SW 1271 (cell line): ENCODE results near the gene GRM1.

Experiments used
- DNase-seq, 2 experiments: peaks; one replicate each; lab custom pipeline; 2025; lab: John Stamatoyannopoulos, UW

GRM1 gene

DNA sequence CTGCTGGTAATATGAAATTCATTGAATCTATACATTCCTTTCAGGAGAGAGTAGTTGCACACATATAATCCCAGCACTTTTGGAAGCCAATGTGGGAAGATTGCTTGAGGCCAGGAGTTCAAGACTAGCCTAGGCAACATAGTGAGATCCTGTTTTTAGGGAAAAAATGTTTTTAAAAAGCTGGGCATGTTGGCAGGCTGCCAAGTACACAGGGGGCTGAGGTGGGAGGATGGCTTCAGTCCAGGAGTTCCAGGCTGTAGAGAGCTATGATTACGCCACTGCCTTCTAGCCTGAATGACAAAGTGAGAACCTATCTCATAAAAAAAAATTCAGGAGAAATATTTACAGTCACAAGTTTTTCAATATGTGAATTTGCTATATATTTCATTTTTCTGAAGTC, 71.9 kb downstream of the GRM1 start:
- DNase-seq, result no peak

DNA sequence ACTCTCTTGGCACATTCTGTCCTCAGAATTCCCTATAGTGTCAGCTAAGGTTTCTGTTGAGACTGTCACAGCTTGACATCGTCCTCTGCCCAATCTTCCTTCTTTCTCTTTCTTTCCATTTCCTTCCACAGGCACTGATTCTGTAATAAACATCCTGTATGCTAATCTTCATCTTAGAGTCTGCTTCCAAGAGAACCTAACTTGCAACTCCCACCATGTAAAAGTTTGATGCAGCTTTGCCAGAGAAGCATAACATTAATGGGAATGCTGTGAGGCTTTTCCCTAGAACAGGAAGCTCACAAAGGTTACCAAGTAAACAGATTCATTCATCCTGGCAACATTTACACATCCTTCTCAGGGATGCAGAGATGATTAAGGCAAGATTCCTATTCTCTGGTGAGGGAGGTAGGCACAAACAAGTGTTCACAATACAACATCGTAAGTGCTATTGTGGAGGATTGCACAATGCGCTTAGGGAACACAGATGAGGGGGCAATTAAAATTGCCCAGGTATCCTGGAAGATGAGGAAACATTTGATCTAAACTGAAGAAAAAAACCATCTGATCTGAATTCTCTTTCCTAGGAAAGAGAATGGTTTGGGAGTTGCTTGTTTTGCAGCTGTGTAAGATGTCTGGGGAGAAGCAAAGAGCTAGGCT, 74.7 kb downstream of the GRM1 start:
- no peak for DNase-seq

DNA sequence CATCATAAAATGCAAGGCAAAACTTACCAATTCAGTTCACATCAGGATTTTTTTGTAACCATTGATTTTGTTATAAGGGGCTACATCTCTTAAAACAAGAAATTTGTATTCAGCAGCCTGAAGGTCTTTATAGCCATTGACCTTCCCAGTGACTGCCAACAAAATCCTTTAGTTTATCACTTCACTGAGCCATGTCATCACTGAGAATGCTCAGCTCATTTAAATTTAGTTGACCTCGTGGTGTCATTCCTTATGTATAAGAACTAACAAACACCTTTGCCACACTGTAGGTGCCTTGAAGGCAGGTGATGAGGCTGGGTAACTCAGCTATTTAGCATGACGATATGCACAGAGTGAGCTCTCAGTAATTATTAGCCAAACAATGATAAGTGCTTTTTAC, 77.7 kb downstream of the GRM1 start:
- DNase-seq, result no peak

- no peak for DNase-seq
Measured at GRCh38 chr6:146110990-146111389, 82.1 kb downstream of the GRM1 start.

DNA sequence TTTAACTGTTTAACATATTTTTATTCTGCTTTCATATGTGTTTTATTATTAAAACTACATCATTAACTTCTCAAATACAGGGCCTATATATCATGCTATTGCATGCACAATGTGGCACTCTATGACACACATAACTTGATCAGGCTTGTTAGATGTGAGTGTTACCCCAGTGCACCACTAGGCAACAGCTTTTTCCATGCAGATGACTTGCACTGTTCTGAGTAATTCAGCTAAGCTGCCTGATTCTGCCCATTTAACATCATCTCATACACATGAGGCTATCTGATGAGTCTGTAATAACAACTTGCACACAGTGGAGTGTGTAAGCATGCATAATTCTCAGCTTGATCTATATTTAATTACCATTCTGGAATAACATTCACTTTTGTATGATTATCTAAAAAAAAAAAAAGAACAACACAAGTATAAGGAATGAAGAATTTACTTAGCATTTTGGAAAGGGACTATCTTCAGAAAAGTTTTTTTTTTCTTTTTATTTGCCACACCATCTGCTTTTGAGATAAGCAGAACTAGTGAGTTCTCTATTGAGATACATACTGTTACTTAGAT, 83.1 kb downstream of the GRM1 start:
- no peak for DNase-seq

DNA sequence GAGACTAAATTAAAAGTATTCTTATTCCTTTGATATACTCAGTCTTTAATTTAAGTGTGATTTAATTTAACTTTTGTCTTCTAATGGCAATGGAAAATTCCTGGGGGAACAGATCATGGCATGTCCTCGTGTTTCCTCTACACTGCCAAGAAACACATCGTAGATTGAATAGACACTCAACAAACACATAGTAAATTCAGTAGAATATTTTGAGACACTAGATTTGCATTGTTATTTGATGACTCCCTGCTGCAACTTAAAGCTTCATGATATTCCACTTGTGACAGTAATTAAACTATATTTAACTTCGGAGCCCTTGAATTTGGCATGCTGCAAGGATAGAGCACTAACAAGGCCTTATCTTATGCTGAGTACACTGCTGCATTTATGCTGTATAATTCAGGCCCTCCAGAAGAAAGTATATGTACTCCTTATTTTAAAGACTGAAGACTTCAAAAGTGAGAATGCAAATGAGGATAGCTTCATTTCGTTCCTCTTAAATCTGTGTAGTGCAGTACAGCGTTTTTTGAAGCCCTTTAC, 84.3 kb downstream of the GRM1 start:
- DNase-seq, result no peak

DNA sequence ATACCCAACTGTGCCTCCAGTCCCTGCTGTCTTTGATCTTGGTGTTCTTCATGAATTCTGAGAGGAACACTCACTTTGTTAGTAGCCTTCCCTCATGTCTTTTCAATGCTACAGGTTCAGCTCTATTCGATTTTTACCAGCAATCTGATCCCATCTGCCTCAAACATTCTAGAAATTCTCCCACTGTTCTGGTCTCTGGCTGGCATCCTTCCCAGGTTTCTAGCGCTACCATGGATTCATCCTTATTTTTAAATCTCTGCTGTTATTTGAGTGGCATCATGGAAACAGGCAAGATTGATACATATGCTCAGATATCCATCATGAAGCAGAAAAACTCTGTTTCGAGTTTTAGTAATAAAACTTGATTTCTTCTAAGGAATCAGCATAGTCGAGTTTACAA, 94.8 kb downstream of the GRM1 start:
- no peak for DNase-seq

GRCh38 chr6:146127447-146128215, 98.8 kb downstream of the GRM1 start:
- DNase-seq, result no peak

DNA sequence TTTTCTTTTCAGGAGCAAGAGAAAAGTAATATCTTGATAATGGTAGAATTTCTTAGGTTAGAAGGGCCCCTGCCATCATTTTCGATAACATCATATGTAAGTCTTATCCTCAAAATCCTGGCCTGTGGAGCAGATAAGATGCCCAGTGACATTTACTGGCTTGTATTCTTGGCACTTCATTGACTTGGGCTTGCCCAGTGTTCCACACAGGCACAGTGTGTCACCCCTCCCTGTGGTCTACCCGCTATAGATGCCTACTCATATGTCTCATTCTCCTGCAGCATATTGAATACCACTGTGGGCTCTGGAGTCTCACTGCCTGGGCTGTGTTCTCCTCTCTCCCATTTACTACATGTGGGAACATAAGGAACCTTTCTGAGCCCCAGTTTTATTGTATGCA, 105.0 kb downstream of the GRM1 start:
- DNase-seq, result no peak

GRCh38 chr6:146135167-146135566, 106.3 kb downstream of the GRM1 start:
- no peak for DNase-seq

DNA sequence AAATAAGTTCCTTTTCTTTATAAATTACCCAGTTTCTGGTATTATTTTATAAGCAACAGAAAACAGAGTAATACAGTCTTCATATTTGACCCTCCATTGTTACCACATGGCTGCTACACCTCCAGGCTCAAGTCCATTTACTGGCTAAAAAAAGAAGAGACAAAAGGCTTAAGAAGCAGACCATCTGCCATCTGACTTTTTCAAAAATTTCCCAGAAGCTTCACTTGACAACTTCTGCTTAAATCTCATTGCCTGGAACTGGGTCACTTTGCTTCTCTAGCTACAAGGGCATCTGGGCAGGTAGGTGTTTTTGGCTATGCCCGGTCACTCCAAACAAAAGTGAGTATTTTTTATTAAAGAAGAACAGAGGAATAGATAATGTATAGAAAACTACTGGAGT, 118.0 kb downstream of the GRM1 start:
- DNase-seq, result no peak

DNA sequence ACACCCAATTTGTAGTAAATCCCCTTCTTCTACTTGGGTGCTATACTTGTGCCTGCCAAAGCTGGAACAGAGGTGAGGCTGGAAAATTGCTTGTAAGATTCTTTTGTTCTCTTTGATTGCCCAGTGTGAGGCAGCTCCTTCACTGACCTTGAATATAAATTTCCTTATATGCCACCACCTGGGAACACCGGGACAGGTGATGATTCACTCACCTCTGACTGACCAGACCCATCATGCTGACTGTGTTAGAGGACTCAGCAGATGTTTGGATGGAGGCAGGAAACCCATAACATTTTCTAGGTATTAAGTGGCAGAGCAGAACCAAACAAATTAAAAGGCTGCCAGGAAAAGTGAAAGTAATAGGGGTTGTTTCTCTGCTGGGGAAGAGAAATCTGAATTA, 120.9 kb downstream of the GRM1 start:
- DNase-seq, result no peak

DNA sequence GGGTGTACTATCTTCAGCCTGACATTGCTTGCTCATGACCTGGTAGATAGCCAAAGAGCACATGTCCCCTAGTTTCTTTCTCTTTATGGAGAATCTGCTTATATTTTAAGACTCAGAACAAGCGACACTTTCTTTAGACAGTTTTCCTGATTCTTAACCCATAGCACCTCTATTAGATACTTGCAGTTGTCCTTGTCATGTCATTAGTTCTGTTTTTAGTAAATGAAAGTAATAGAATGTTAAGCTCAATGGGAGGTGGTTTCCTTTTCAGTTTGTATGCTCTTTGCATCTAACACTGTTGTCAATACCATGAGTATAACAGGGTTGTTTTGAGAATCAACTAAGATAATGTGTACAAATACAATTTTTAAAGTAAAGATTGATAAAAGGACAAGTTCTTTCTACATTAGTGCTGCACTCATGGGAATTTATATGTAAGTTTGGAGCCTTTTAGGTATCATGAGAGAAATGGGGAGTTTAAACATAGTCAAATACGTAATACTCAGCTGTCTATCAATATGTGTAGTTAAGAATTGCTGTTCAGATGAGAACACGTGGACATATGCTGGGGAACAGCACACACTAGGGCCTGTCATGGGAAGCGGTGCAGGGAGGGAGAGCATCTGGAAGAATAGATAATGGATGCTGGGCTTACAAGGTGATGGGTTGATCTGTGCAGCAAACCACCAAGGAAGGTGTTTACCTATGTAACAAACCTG, 124.3 kb downstream of the GRM1 start:
- DNase-seq, result no peak

DNA sequence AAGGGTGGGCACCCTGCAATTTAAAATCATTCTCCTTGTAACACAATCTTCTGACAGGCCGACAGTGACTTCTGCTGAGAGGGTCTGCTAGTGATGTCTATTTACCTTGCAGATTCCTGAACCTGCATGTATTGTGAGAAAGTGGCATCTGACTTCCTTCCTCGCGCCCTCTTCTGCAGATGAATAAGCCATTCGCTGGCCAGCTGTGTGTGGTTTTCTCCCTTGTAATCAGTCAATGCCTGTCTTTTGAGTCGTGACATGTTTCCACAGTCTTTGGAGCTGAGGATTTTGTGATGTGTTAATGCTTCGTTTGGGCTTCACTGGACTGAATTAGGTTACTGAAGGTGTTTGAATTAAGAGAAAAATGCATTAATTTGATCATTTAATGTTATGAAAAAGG, 125.3 kb downstream of the GRM1 start:
- DNase-seq, result no peak

GRCh38 chr6:146161664-146162063, 132.8 kb downstream of the GRM1 start:
- DNase-seq, result no peak

DNA sequence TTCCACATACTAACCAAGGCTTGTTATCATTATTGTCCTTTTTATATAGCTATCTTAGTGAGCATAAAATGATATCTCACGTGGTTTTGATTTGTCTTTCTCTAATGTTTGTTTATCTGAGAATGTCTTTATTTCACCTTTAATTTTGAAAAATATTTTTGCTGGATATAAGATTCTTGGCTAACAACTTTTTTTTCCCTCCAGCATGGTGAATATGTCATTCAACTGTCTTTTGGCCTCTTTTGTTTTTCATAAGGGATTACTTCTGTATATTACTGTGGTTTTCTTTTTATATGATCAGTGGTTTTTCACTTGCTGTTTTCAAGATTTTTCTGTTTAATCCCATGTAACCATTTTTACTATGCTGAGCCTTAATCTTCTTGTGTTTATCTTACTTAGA, 141.0 kb downstream of the GRM1 start:
- DNase-seq, result no peak

DNA sequence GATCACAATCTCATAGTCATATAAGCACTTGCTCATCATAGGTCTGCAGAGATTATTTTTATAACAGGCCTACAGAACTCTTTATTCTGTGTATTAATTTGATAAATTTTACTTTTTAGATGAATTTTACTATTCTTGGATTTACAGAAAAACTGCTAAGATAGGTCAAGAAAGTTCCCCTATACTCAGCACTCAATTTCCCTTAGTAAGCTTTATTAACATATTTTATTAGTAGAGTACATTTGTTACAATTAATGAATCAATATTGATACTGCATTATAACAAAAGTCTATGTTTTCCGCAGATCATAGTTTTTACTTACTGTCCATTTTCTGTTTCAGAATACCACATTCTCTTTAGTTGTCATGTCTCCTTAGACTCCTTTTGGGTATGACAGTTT, 148.9 kb downstream of the GRM1 start:
- DNase-seq, result no peak

GRCh38 chr6:146183831-146184230, 155.0 kb downstream of the GRM1 start:
- no peak for DNase-seq

- DNase-seq, result no peak
Measured at GRCh38 chr6:146184701-146185100, 155.8 kb downstream of the GRM1 start.

DNA sequence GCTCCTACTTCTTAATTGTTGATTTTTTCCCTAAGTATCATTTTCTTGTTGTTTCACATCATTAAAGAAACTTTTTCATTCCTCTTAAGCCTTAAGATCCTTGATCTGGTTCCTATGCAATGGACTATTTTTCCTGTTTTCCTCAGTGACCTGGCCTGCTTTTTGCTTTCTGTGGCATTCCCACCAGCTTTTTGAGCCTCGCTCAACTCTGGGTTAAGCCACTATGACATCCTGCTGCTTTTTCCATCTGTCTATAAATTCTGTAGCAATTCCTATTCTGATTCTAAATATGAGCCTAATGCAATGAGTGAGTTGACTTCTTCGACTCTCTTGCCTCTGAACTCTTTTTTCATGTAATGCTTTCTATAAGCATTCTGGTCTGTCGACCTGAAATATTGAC, 160.3 kb downstream of the GRM1 start:
- no peak for DNase-seq

- DNase-seq, result no peak
Measured at GRCh38 chr6:146190581-146190980, 161.7 kb downstream of the GRM1 start.

DNA sequence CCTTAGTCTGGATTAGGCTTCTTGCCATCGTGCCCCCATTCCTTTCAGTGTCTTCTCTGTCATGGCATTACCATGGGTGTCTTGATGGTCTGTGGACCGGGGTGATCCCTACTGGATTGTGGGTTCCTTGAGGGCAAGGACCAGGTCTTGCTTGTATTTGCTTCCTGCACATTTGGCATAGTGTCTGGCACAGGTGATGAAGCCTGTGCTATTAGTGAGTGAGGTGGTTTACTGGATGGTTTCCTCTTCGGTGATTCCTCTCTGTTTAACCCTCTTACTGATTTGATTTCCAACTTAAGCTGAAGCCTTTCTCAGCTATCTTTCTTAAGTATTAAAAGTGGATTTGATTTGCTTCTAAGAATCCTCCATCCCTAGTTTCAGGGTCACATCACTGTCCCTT, 162.3 kb downstream of the GRM1 start:
- no peak for DNase-seq

DNA sequence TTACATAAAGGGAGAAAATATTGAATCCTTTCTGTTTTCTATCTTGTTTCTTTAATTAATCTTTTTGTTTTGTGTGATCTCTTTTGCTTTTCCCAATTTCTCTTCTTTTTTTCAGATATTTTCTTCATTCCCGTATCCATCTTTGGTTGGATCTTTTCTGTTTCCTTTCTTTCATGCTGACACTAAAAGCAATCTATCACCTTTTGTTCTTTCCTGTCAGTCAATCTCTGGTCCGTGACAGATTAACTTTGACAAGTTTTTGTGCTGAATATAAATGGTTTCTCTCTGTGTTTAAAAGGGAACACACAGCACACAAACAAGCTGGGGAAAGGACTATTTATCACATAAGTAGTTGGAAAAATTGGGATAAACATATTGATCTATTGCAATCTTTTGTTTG, 162.8 kb downstream of the GRM1 start:
- no peak for DNase-seq
